Fibroblast of the aortic adventitia (primary cell): ENCODE measurements around the gene PIPOX. TPM values are rescaled to one million over a fixed set of nuclear protein-coding genes. Genes with fewer than 3 reads are reported as not detected.

Experiments used
- DNase-seq: peaks from one replicate; pipeline ENCODE4 v3.0.0-alpha.2; 2010; ENCODE audit warnings: low read depth
- H3K4me3 ChIP-seq: 2 replicates; pipeline ENCODE4 v1.5.1; 2011; ENCODE audit warnings: low read depth, mild to moderate bottlenecking, control low read depth, low read length, moderate library complexity
- total RNA-seq: library from RNA; depleted of rRNA; stranded (reverse); fragments of >200 nt; gene quantifications from 2 replicates; pipeline ENCODE4 v1.2.3, GENCODE V29; 2012; ENCODE audit warnings: low replicate concordance
- TF ChIP-seq, protein P1 (sequence below): IDR thresholded peaks from 2 replicates; pipeline ENCODE4 v1.5.1; 2011; ENCODE audit warnings: mild to moderate bottlenecking, low read length, control low read depth, inconsistent platforms; ENCODE audit not compliant: insufficient read depth

The PIPOX gene
- total RNA-seq, 1 donor: 1.8 TPM

DNA sequence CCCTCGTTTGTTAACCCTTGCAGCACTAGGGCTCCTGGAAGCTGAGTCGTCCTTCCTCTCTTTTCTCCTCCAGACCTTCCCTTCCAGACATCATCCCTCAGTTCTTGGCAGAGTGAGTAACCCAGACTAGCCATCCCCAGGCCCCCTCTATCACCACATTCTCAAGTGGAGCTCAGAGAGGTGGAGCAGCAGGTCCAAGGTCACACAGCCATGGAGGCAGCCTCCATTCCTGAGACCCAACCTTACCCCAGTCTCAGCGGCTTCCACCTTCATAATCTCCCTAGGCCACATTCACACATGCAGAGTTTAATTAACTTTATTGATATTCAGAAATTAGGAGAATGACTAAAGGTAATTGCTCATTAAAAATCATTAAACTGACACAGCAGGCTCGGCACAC lies 40.1 kb upstream of the PIPOX start:
- DNase-seq: no peak
- TF ChIP-seq, protein P1, sequence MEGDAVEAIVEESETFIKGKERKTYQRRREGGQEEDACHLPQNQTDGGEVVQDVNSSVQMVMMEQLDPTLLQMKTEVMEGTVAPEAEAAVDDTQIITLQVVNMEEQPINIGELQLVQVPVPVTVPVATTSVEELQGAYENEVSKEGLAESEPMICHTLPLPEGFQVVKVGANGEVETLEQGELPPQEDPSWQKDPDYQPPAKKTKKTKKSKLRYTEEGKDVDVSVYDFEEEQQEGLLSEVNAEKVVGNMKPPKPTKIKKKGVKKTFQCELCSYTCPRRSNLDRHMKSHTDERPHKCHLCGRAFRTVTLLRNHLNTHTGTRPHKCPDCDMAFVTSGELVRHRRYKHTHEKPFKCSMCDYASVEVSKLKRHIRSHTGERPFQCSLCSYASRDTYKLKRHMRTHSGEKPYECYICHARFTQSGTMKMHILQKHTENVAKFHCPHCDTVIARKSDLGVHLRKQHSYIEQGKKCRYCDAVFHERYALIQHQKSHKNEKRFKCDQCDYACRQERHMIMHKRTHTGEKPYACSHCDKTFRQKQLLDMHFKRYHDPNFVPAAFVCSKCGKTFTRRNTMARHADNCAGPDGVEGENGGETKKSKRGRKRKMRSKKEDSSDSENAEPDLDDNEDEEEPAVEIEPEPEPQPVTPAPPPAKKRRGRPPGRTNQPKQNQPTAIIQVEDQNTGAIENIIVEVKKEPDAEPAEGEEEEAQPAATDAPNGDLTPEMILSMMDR: no peak
- no peak overlapping the region for H3K4me3 ChIP-seq

DNA sequence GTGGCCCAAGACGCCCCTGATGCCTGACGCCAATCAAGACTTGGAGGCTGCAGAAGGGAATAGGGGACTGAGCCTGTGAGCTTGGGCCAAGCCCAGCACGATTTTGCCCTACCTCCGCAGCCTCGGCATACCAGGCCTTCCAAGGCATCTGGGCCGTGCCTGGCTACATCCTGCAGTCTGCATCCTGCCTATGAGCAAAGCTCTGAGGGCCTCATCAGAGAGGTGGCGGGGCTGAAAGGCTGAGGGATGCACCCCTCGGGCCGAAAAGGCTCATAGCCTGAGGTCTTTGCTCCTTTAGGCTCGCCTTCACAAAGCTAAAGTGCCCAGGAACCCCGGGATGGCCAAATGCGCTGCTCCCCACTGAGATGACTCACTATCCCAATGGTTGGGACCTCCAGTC lies 39.7 kb upstream of the PIPOX start:
- TF ChIP-seq, protein P1: no peak
- no peak for DNase-seq
- no peak overlapping the region for H3K4me3 ChIP-seq

DNA sequence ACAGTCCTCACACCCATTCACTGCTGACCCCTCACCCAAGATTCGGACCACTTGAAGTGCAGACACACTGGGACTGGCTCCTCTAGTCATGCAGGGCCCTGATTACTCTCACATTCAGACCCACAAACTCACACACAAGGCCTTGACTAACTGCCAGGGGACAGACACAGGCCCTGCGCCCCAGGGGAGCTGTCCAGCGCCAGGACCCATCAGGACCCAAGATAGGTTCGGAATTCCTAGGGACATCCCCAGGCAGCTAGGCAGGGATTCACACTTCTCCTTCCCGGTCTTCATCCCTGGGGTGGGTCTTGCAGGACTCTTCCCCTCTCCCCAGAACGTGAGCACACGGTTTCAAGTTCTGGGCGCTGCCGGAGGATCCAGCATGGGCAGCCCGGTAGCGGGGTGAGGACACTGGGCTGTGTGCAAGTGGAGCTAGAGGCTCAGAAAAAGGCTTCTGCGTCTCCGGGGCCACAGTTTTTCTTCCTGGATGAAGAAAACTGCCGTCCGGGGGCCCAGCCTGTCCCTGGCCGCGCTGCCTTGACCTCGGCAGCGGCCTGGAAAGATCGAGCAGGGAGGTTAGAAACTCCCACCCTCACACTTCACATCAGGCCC lies 38.8 kb upstream of the PIPOX start:
- TF ChIP-seq, protein P1: no peak
- H3K4me3 ChIP-seq: no peak overlapping the region
- DNase-seq: peak; percentile 17

DNA sequence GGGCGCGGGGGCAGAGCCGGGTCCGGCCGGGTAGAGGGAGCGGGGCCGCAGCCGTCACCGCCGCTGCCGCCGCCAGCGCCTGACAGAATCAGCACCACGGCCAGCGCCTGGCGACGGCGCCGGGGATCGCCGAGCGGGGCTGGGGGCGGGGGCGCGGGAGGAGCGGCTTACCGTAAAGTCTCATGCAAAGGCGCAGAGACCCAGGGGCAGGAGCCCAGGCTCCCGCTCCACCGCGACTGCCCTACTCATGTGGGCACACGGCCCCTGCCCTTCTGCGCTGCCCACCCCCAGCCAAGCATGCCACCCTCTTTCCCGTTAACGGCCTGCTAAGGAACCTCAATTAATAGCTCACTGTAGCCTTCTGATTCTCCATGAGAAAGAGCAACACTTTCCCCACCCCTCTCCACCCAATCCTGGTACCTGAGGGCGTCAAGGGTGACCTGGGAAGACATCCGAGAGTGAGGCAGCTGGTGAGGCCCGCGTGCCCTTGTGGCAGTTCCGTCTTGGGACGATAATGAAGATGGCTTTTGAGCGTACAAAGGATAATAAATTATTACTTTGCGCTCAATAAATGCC lies 36.9 kb upstream of the PIPOX start, which contains the start of gene SEZ6:
Gene SEZ6 (minus strand): TSS at position 98 of the 576 bp plus-strand sequence. CDS start 164 bp downstream, outside the sequence.
- TF ChIP-seq, protein P1: no peak
- H3K4me3 ChIP-seq: no peak within 1 kb of the TSS
- peak; percentile 47 for DNase-seq

DNA sequence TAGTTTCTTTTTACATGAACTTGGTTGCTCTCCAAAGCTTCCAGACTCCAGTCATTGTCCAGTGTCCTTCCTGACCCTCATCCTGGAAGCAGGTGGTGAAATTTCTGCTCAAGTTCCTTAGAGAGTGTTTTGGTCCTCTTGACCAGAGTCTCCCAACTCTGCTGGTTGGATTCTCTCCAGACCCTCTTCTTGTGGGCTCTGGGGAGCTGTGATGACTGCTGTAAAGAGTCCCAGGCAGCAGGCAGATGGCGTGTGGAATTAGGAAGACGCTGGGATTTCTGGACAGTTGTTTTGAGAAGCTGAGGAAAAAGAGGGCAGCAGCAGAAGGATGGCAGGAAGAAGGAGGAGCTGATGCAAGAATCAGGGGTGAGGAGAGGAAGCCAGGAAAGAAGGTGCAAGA lies 35.5 kb upstream of the PIPOX start:
- TF ChIP-seq, protein P1: no peak
- DNase-seq: no peak
- no peak overlapping the region for H3K4me3 ChIP-seq

DNA sequence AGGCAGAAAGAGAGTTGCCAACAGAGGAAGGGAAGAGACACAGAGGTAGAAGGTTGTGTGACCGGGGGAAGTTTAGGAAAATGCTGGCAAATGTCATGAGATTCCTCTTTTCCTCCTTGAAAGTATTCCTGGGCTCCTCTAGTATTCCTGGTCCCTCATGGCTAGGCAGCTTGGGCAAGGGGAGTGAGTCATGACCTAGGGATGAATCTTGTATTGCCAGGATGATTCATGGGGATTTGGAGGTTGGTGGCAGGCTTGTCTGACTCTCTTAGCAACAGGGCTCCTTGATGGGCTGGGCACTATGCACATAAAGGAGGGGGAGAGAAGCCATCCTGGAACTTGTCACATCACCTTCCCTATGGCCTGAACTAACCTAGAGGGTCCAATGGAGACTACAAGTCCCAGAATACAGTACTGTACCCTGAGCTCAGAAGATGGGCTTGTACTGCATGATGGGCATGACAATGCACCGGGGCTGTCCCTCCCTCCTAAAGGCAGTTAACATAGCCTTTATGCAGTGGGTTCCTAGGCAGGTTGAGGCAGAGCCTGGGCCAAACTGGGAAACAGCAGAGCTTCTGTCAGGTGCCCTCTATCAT lies 35.0 kb upstream of the PIPOX start:
- no peak overlapping the region for H3K4me3 ChIP-seq
- TF ChIP-seq, protein P1: no peak
- DNase-seq: peak; percentile 15
